Neural progenitor cell (in vitro differentiated cells): ENCODE measurements around the gene SLC24A4.

Source experiments
- EZH2phosphoT487 ChIP-seq: fragments of 200-600 bp; sonication (generic); IDR thresholded peaks from 2 replicates; pipeline ENCODE4 v1.6.1; 2017; ENCODE audit warnings: antibody characterized with exemption
- TF ChIP-seq, protein P1 (sequence below): fragments of 200-600 bp; sonication (generic); IDR thresholded peaks from 2 replicates; pipeline ENCODE4 v1.5.1; 2017; ENCODE audit warnings: antibody characterized with exemption, mild to moderate bottlenecking

DNA sequence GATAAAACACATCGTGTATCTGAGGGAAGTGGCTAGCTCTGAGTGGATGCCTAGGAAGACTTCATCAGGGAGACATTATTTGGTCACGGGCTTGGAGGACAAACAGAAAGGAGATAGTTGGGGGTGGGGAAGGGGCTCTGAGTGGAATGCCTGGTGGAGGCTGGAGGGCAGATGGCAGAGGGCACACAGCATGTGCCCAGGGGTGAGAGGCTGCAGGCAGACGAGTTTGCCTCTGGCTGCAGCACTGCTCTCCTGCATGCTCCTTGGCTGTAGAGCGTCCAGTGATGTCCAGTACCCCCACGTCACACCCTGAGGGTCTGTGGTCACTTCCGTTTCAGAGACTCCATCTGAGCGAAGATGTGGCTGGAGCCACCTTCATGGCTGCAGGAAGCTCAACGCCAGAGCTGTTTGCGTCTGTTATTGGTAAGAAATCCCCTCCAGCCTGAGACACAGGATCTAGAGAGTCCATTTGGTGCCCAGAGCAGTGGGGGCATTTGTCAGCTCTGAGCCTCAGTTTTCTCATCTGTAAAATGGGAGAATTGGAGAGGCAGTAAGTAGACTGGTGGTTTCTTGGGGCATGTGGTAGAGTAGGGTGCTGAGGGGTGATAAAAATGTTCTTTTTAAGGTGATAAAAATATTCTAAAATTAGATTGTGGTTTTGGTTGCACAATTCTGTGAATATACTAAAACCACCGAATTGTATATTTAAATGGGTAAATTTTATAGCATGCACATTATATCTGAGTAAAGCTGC, 119.0 kb downstream of the SLC24A4 start:
- TF ChIP-seq, protein P1, sequence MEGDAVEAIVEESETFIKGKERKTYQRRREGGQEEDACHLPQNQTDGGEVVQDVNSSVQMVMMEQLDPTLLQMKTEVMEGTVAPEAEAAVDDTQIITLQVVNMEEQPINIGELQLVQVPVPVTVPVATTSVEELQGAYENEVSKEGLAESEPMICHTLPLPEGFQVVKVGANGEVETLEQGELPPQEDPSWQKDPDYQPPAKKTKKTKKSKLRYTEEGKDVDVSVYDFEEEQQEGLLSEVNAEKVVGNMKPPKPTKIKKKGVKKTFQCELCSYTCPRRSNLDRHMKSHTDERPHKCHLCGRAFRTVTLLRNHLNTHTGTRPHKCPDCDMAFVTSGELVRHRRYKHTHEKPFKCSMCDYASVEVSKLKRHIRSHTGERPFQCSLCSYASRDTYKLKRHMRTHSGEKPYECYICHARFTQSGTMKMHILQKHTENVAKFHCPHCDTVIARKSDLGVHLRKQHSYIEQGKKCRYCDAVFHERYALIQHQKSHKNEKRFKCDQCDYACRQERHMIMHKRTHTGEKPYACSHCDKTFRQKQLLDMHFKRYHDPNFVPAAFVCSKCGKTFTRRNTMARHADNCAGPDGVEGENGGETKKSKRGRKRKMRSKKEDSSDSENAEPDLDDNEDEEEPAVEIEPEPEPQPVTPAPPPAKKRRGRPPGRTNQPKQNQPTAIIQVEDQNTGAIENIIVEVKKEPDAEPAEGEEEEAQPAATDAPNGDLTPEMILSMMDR, result no peak
- no peak for TF ChIP-seq EZH2phosphoT487
